Measurements from ENCODE around the gene FMO4. TPM values are rescaled to one million over a fixed set of nuclear protein-coding genes. Genes with fewer than 3 reads are reported as not detected.

FMO4 gene
- polyA plus RNA-seq, 1 donor from 2014 or later = not detected

DNA sequence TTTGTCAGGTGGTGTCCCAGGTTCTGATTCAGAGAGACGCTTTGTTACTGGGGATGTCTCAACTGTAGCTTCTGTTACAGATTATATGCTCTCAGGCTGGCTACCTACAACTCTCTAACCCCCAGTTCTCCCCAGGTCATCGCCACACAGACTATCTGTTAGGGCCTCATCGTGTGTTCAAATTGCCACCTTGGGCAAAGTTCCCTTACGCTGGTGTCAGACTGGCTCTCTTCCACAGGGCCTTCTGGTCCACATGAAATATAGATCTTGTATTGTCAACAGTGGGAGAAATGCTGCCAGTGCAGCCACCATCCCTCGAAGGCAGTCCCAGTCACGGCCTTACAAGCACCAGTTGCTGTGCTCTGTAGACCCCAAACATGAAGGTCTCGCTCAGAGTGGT, 15.3 kb downstream of the FMO4 start:
- no peak overlapping the region for H2AFZ ChIP-seq (ENCODE audit: low read depth, low read length)
- no peak overlapping the region for H3K27ac ChIP-seq (ENCODE audit: low read length)
- no peak overlapping the region for H3K9ac ChIP-seq (ENCODE audit: low read length)
- no peak overlapping the region for H3K4me2 ChIP-seq (ENCODE audit: low read length)
- H3K79me2 ChIP-seq (replicated peaks; ENCODE audit: insufficient read depth, low read length) = no peaks in the 10 kb centered on the region
- H3K4me3 ChIP-seq (ENCODE audit: low read length) = no peak overlapping the region
- no peaks in the 10 kb centered on the region for H3K9me2 ChIP-seq (ENCODE audit: insufficient read depth, low read length)
- no peaks in the 10 kb centered on the region for H3F3A ChIP-seq (ENCODE audit: insufficient read depth, low read length, poor library complexity, severe bottlenecking)
- no peaks in the 10 kb centered on the region for H3K36me3 ChIP-seq (ENCODE audit: insufficient read depth, low read length)
- no peaks in the 10 kb centered on the region for H3K9me3 ChIP-seq (ENCODE audit: low read length)
- H4K20me1 ChIP-seq (ENCODE audit: insufficient read depth) = no peaks in the 10 kb centered on the region
- TF ChIP-seq EP300 (conservative IDR thresholded peaks at IDR 0.05; ENCODE audit: poor library complexity, severe bottlenecking) (no peak), POLR2AphosphoS5 (IDR thresholded peaks at IDR 0.05) (no peak), MXI1 (conservative IDR thresholded peaks at IDR 0.05; ENCODE audit: poor library complexity, severe bottlenecking) (no peak), SMC3 (conservative IDR thresholded peaks at IDR 0.05; ENCODE audit: poor library complexity) (no peak), EZH2 (IDR thresholded peaks at IDR 0.05; ENCODE audit: borderline replicate concordance, insufficient read depth, low read length, poor library complexity, severe bottlenecking) (no peak)
- TF ChIP-seq, protein P1, sequence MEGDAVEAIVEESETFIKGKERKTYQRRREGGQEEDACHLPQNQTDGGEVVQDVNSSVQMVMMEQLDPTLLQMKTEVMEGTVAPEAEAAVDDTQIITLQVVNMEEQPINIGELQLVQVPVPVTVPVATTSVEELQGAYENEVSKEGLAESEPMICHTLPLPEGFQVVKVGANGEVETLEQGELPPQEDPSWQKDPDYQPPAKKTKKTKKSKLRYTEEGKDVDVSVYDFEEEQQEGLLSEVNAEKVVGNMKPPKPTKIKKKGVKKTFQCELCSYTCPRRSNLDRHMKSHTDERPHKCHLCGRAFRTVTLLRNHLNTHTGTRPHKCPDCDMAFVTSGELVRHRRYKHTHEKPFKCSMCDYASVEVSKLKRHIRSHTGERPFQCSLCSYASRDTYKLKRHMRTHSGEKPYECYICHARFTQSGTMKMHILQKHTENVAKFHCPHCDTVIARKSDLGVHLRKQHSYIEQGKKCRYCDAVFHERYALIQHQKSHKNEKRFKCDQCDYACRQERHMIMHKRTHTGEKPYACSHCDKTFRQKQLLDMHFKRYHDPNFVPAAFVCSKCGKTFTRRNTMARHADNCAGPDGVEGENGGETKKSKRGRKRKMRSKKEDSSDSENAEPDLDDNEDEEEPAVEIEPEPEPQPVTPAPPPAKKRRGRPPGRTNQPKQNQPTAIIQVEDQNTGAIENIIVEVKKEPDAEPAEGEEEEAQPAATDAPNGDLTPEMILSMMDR (IDR thresholded peaks at IDR 0.05; ENCODE audit: poor library complexity, severe bottlenecking) = no peak
- no peaks in the 10 kb centered on the region for H3K27me3 ChIP-seq (ENCODE audit: insufficient read depth, low read depth, low read length)

GRCh38 chr1:171334024-171334640, 20.1 kb downstream of the FMO4 start:
- H4K20me1 ChIP-seq (ENCODE audit: insufficient read depth) = no peaks in the 10 kb centered on the region
- no peak overlapping the region for H3K9ac ChIP-seq (ENCODE audit: low read length)
- H3F3A ChIP-seq (ENCODE audit: insufficient read depth, low read length, poor library complexity, severe bottlenecking) = no peaks in the 10 kb centered on the region
- no peak overlapping the region for H3K4me3 ChIP-seq (ENCODE audit: low read length)
- H3K4me2 ChIP-seq (ENCODE audit: low read length) = no peak overlapping the region
- H3K36me3 ChIP-seq (ENCODE audit: insufficient read depth, low read length) = no peaks in the 10 kb centered on the region
- H3K27me3 ChIP-seq (ENCODE audit: insufficient read depth, low read depth, low read length) = no peaks in the 10 kb centered on the region
- no peak overlapping the region for H2AFZ ChIP-seq (ENCODE audit: low read depth, low read length)
- no peaks in the 10 kb centered on the region for H3K79me2 ChIP-seq (replicated peaks; ENCODE audit: insufficient read depth, low read length)
- no peak for TF ChIP-seq EZH2 (IDR thresholded peaks at IDR 0.05; ENCODE audit: borderline replicate concordance, insufficient read depth, low read length, poor library complexity, severe bottlenecking)
- TF ChIP-seq, protein P1 (IDR thresholded peaks at IDR 0.05; ENCODE audit: poor library complexity, severe bottlenecking) = no peak
- no peak for TF ChIP-seq TAF1 (IDR thresholded peaks at IDR 0.05; ENCODE audit: low read depth)
- no peak for TF ChIP-seq EP300 (conservative IDR thresholded peaks at IDR 0.05; ENCODE audit: poor library complexity, severe bottlenecking)
- TF ChIP-seq REST (IDR thresholded peaks at IDR 0.05; ENCODE audit: borderline replicate concordance) = no peak
- no peaks in the 10 kb centered on the region for H3K9me2 ChIP-seq (ENCODE audit: insufficient read depth, low read length)
- no peaks in the 10 kb centered on the region for H3K9me3 ChIP-seq (ENCODE audit: low read length)
- H3K27ac ChIP-seq (ENCODE audit: low read length) = no peak overlapping the region
